HG03457 (cell line): Measurements from ENCODE around the gene C10orf105.

ENCODE experiments used
- ATAC-seq: cut with Tn5 transposase; IDR thresholded peaks from one replicate; pipeline ENCODE4 v1.9.1; 2021; ENCODE audit warnings: moderate number of reproducible peaks; ENCODE audit not compliant: unreplicated experiment

The C10orf105 gene

GRCh38 chr10:71739358-71739900, 19.9 kb upstream of the C10orf105 start:
- ATAC-seq = no peak

- ATAC-seq = no peak
These were observed 18.2 kb upstream of the C10orf105 start for GRCh38 chr10:71737834-71738197.

- ATAC-seq = no peak
These were observed 17.6 kb upstream of the C10orf105 start for GRCh38 chr10:71737001-71737833.

- no peak for ATAC-seq
These were observed 17.0 kb upstream of the C10orf105 start for GRCh38 chr10:71736570-71736952.

GRCh38 chr10:71735709-71736569, 16.4 kb upstream of the C10orf105 start:
- ATAC-seq = no peak

GRCh38 chr10:71734797-71735196, 15.2 kb upstream of the C10orf105 start:
- ATAC-seq = no peak

GRCh38 chr10:71731791-71732190, 12.2 kb upstream of the C10orf105 start:
- ATAC-seq = no peak

- no peak for ATAC-seq
These were observed 9.6 kb upstream of the C10orf105 start for GRCh38 chr10:71729161-71729636.

GRCh38 chr10:71727738-71728737, 8.5 kb upstream of the C10orf105 start:
- ATAC-seq = no peak

GRCh38 chr10:71727105-71727737, 7.6 kb upstream of the C10orf105 start:
- no peak for ATAC-seq

GRCh38 chr10:71726580-71727104, 7.1 kb upstream of the C10orf105 start:
- ATAC-seq = no peak

GRCh38 chr10:71725998-71726579, 6.5 kb upstream of the C10orf105 start:
- ATAC-seq = no peak

- ATAC-seq = no peak
These were observed 5.7 kb upstream of the C10orf105 start for GRCh38 chr10:71725249-71725648.

GRCh38 chr10:71724539-71724938, 5.0 kb upstream of the C10orf105 start:
- ATAC-seq = no peak

GRCh38 chr10:71723311-71723710, 3.7 kb upstream of the C10orf105 start:
- ATAC-seq = no peak

GRCh38 chr10:71722849-71723248, 3.3 kb upstream of the C10orf105 start:
- no peak for ATAC-seq

GRCh38 chr10:71721313-71721712, 1.7 kb upstream of the C10orf105 start:
- ATAC-seq = no peak

- ATAC-seq = no peak
These were observed 710 bp upstream of the C10orf105 start for GRCh38 chr10:71720288-71720687.

- no peak for ATAC-seq
These were observed 536 bp downstream of the C10orf105 start for GRCh38 chr10:71719042-71719441.
